ENCODE measurements around the gene CDH4.

Gene CDH4

DNA sequence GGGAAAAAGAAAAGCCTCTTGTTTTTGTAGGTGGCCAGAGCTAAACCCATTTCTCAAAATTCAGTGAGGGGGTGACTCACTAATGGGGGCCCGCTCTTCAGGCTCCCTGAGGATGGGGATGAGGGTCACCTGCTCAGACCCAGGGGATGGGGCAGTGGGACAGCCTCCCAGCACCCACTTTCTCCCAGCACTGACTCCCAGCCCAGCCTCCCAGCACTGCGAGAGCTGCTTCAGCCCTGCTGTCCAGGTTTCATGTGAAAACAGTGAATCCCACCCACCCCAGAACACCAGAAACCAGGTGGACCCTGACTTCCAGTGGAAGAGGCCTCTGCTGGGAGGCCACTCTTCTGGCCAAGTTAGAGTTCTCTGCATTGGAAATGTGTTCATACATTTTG, 362.6 kb downstream of the CDH4 start:
- DNase-seq, result no peak

DNA sequence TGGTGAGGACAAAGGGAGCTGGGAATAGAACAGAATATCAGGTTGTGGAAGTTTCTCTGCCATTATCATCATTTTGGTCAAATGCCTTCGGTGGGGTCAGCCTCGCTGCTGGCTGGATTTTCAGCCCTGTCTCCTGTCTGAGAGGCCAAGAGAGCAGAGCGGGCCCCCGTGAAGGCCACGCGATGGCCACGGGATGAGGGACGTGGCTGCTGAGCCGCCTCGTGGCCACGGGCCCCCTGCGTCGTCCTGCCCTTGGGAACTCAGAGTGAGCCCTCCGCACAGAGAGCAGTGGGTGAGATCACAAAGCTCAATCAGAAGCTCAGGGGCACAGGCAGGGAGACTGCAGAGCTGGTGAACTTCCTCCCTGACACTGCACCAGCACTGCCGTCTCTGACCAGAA, 363.7 kb downstream of the CDH4 start:
- DNase-seq, result no peak

DNA sequence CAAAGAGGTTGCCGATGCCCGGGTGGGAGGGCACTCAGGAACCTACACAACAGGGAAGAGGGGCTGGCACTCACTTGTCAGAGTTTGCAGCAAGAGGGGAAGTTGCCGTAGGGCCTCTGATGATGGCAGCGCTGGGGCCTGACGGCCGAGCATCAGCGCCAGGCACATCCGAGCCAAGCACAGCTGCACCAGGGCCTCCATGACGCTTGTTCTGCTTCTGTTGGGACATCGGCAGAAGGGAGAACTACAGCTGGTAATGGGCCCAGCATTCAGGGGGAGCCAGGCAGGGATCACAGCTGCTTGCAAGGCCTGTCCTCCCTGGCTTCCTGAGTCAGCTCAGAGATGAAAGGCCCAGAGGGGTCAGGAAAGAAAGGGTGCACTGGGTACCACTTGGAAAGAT, 367.7 kb downstream of the CDH4 start:
- no peak for DNase-seq

- no peak for DNase-seq
Observed at GRCh38 chr20:61620174-61620573, 368.1 kb downstream of the CDH4 start.

GRCh38 chr20:61621035-61621730, 369.1 kb downstream of the CDH4 start:
- DNase-seq, result peak; percentile 22

DNA sequence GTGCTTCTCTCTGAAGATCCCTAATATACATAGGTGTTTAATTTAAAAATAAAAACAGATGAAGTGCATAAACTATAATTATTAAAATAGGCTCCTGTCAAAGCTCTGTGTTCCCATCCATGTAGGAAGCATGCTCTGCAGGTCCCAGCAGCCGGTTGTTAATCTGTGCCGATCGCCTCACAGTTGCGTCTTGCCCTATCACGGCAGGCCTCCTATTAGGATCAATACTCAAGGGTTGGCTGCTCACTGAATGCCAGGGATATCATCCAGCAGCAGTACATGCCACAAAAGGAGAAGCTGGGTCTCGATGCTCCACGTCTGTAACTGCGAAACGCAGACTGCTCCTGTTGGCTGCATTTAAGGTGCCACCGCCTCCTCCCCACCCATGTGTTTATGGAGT, 369.8 kb downstream of the CDH4 start:
- peak; percentile 36 for DNase-seq

GRCh38 chr20:61623451-61623850, 371.4 kb downstream of the CDH4 start:
- no peak for DNase-seq

DNA sequence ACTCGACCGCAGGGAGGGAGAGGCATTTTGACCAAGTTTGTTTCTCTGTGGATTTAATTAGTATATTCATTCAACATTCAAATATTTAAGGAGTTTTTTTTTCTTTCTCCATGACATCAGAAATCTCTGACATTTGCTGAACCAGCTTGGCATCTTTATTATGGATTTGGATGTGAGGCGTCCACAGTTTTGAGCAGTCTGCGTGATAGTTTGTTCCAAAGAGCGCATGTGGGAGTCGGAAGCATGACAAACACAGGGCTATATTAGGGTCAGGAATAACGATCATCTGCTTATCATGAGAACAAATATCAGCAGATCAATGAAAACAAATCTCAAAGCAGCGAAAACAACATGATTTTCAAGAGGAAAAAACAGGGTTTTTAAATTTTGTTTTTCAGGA, 373.2 kb downstream of the CDH4 start:
- DNase-seq, result no peak

DNA sequence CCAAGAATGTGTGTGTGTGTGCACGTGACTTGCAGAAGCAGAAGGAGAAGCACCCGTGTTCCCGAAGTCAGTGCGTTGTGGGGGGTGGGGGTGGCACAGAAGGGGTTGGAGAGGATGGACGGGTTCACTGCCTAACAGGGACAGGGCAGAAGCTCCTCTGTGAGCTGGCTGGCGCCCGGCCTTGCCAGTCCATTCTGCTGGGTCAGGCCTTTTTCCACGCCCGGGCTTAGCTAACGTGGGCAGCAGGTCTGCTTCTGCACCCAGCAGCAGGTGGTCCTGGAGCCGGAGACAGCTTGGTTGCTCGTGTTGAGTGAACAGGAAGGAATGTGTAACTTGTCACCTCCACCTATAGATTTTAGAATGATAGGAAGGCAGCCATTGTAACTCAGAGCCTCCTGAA, 374.4 kb downstream of the CDH4 start:
- DNase-seq, result no peak

DNA sequence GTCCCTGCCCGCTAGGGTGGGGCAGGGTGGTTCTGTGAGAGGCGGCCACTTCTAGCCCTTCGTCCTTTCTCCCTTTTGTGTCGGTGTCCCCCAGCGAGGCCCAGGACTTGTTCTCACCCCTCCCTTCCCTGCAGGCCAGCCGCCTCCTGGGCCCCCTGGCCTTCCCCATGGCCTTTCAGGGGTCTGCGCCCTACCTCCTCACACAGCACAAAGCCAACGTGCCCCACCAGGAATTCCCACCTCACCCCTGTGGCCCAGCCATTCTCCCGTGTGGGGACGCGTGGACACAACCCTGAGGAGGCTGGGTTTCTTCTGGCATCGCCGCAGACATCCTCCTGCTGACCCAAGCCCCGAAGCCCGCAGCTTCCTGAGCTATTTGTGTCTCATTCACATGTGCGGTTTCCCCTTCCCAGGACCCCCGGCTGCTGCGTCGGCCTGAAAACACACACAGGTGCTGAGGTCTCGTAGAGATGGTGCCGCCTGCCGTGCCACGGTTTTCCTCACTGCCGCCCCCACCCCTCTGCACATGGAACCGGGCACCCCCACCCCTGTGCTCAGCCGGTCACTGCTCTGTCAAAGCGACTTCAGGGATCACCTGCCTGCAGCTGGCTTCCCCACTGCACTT, 375.8 kb downstream of the CDH4 start:
- DNase-seq, result no peak

GRCh38 chr20:61628480-61628879, 376.4 kb downstream of the CDH4 start:
- DNase-seq, result no peak

- peak; percentile 91 for DNase-seq
Observed at GRCh38 chr20:61628901-61629601, 377.0 kb downstream of the CDH4 start.

DNA sequence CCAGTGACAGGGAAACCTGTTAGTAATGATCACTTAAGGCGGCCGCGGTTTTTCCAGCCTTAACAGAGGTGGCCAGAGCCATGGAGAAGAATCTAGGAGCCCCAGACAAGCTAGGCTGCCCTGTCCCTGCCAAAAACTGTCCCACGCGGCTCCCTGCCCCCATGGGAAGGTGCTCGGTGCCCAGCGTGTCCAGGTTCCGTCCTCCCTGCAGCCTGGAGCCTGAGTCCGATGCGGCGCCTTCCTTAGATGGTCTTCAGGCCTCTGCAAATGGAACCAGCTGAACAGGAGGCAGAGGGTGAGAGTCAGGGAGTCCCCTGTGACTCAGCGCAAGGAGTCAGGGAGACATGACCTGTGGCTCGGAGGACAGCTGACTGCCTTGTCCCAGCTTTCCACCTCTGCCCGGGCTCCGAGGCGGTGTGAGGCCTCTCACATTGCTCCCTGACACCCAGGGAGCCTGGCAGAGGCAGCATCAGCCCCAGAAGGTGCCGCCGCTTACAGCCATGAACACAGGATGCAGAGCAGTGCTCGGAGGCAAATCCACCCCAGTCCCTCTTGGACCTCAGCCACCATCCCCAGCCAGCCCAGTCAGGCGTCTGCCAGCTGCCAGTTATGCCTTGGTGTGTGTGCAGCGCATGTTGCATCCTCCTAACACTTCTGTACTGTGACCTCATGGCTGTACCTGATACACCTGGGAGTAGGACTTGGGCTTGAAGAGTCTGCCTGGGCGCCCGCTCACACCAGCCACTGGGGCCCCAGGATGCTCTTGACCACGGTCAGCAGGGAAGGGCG, 377.7 kb downstream of the CDH4 start:
- DNase-seq, result peak; percentile 24

- DNase-seq, result no peak
Observed at GRCh38 chr20:61630391-61630650, 378.3 kb downstream of the CDH4 start.

DNA sequence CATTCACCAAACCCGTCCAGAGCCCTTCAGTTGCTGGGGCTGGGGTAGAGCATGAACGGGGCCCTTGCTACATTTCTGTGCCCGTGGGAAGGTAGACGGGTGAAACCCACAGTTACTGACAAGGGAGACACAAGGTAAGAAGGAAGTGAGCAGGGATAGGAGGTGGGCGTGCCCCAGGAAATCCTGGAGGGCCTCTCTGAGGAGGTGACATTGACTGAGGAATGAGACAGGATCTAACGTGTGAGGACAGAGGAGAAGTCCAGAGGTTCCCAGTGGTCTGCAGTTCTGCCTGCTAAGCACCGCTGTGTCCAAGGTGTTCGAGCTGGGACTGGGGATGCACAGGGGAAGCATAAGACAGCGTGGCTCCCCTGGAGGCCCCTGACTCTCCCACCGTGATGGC, 378.8 kb downstream of the CDH4 start:
- DNase-seq, result no peak

DNA sequence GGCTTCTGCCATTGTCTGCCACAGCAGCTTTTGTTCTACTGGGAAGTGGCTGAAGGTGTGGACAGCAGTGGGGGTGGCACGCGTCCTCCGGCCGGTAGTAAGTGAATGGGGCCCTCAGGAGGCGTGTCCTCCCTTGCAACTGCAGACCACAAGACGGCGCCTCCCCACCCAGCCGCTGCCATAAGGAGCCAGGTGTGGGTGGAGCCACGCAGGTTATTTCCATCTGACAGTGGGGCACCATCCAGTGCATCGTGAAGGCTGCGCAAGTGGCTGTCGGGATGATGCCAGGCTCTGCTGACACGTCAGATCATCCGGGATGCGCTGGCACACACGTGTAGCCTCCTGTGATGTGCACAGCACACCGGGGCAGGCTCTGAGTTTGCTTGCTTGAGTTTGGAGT, 379.7 kb downstream of the CDH4 start:
- no peak for DNase-seq

DNA sequence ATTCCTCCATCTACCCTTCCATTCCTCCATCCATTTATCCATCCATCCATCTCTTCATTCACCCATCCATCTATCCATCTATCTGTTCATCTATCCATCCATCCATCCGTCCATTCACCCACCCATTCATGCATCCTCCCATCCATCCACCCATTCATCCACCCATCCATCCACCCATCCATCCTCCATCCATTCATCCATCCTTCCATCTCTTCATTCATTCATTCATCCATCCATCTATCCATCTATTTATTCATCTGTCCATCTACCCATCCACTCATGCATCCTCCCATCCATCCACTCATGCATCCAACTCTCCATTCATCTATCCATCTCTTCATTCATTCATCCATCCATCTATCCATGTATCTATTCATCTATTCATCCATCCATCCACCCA, 380.9 kb downstream of the CDH4 start:
- DNase-seq, result no peak

- no peak for DNase-seq
Observed at GRCh38 chr20:61634376-61635145, 382.5 kb downstream of the CDH4 start.

DNA sequence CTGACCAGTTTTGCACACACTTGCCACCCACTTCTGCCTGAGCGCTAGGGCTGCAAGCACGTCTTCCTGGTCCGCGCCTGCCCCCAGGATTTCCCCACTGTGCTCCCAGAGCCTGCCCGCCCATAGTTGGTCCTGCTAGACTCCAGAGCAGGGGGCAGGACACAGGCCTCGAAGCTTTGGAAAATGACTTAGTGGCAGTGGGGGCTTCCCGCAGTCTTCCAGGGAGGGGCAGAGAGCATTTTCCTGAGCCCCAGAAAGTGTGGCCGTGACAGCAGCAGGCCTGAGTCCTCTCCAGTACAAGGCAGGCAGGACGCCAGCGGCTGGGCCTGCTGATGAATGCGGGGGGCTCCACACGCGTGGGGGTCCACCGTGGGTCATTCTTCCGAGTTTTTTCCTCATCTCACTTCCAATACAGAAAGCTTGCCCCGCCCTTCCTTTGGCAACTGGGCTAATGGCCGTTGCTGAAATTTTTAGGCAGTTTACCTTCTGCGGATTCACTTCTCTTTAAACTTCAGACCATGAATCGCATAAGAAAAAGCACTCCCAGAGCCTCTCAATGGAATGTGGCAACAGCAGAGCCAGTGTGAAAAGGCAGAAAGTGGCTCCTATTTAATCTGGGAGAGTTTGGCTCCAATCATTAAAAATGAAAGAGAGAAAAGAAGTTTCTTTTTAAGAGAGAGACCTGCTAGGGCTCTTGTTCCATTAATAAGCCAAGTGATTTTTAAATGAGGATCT, 383.8 kb downstream of the CDH4 start:
- no peak for DNase-seq

- DNase-seq, result no peak
Observed at GRCh38 chr20:61636531-61637116, 384.6 kb downstream of the CDH4 start.

GRCh38 chr20:61638802-61639585, 386.9 kb downstream of the CDH4 start:
- DNase-seq, result peak; percentile 27

Data from eye (tissue), 1 donor.